SIG-M5 (cell line): Measurements from ENCODE around the gene EPS15.
"Not testable (repeated sequence)": the region's sequence is repeated elsewhere in the genome, so short reads cannot be mapped to it uniquely, and the experiment has no call there.

Experiments used
- DNase-seq: peaks from one replicate; lab custom pipeline; 2025; lab: John Stamatoyannopoulos, UW

Gene EPS15

DNA sequence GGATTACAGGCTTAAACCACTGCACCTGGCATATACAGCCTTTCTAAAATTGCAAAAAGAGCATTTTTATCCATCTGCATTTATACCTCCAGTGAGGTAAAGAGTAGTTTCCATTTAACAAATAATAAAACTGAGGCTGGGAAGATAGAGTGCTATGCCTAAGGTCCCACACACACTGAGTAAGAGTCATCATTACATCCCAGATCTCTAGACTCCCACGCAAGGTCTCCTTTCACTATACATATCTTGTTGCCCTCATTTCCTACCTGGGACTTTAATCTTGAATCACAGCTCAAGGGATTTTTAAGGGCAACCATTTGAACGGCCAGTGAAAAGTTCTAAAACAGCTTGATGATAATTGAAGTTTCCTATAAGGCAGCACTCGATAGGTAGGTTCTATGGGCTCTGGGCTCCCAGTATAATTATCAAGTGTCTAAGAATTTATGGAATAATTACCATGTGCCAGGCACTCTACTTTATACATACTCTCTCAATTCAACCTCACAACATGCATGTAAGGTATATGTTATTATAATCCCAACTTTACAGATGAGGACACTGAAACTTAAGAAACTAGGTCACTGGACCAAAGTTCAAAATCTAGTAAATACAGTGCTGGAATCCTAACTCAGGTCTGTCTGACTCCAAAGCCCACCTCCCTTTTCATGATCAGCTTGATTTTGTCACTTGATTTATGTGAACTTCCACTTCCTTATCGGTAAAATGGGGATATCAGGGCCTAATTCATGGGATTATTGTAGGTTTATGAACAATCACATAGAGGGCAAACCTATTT lies 23.3 kb upstream of the EPS15 start:
- DNase-seq: no peak

DNA sequence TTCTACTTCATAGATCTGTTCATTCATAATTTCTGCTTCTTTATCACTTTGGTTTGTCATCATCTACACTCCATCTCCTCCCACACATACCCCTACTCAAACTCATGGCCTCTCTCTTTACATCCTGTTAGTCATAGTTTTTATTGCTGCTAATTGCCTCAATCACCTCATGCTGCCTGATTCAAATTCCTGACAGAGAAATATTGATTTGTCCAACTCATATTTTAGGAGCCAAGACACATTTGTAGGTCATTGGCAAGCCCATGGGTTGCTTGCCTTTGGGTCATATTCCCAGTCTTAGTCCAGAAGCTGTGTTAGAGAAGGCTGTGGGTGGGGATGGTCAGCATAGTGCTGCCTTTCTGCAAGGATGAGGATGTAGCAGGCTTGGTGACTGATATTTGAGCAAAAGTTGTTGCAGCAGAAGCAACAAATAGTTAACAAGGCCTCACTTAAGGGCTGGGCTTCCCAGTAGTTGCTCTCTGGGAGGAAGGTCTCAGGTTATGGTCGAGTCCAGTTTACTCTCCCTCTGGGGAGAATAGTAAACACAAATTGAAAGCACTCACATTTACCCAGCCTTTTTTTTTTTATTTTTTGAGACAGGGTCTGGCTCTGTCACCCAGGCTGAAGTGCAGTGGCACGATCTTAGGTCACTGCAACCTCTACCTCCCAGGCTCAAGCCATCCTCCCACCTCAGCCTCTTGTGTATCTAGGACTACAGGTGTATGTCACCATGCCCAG lies 22.4 kb upstream of the EPS15 start:
- no peak for DNase-seq

DNA sequence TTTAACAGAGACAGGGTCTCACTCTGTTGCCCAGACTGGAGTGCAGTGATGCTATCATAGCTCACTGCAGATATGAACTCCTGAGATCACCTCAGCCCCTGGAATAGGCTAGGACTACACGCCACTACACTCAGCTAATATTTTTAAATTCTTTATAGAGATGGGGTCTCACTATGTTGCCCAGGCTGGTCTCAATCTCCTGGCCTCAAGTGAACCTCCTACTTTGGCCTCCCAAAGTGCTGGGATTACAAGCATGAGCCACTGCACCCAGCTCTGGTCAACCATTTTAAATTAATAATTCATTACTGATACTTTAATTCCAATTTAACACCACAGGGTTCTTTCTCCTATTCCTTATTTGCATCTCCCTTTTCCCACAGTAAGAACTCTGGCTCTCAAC lies 18.5 kb upstream of the EPS15 start:
- DNase-seq: no peak

DNA sequence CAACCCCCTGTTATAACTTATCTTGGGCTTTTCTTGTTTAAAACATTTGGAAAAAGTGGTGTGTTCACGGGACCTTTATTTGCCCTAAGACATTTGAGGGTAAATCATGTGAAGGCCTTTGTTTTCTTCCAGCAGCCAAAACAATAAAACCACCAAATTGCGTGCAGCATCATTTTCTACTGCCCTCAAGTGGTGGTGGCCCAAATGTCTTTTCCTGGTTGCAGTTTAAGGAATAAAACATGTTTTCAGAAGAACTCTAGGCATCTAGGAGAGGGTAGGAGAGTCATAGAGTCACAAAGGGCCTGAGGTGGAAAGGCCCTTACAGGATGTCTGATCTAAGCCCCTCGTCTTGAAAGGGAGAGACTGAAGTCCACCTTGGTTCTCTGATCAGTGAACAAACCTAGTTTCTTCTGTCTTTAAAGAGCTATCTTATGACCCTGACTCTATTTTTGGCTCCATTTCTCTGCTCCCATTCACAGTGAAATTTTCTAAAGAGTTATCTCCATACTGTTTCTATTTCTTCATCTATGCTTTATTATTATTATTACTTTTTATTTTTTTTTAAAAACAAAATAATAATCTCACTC lies 16.0 kb upstream of the EPS15 start:
- no peak for DNase-seq

DNA sequence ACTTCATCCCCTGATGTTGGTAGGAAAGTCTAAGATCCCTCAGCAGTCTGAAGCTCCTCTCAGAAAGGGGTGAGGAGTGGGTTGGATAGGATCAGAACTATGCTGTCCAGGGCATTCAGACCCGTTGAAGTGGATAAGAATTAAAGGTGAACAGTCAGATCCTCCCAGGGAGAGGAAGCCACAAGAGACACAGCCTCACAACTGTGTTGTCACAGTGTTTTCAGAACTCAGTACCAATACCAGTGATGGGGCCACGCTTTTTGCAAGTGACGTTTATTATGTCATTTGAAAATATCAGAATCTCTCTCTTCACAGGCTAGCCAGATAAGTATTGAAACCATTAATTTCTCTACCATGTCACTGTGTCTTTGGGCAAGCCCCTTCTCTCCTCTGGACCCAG lies 15.4 kb upstream of the EPS15 start:
- DNase-seq: no peak

DNA sequence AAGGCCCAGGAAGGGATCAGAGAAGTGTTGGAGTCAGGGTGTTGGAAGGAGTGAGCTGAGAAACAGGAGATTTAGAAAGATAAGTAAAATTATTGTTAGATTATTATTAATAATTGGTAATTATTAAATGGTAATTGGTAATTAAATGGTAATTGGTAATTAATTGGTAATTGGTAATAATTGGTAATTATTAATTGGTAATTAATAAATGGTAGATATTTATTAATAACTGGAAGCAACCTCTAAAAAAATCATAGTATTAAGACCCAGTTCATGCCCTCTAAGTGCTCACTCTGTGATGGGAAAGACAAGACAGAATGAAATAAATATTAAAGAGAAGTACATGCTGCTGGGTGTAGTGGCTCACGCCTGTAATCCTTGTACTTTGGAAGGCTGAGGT lies 13.8 kb upstream of the EPS15 start:
- DNase-seq: no peak

DNA sequence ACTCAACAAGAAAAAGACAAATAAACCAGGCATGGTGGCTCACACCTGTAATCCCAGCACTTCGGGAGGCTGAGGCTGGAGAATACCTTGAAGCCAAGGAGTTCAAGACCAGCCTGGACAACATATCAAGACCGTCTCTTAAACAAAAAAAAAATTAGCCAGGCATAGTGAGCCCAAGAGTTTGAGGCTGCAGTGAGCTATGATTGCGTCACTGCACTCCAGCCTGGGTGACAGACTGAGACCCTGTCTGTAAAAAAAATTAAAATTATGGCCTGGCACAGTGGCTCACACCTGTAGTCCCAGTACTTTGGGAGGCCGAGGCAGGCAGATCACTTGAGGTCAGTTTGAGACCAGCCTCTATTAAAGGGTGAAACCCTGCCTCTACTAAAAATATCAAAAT lies 11.4 kb upstream of the EPS15 start:
- not testable (repeated sequence) for DNase-seq

DNA sequence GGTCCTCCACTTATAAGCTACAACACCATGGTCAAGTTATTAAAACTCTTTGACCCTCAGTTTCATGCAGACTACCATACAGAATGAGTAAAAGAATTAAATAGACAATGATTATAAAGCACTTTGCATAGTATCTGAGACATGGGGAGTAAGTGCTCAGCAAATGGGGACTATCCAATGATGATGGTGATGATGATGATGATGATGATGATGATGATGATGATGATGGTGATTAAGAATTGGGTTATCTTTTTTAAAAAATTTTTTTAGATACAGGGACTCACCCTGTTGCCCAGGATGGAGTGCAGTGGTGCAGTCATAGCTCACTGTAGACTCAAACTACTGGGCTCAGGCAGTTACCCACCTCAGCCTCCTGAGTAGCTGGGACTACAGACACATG lies 8.1 kb upstream of the EPS15 start:
- DNase-seq: no peak

DNA sequence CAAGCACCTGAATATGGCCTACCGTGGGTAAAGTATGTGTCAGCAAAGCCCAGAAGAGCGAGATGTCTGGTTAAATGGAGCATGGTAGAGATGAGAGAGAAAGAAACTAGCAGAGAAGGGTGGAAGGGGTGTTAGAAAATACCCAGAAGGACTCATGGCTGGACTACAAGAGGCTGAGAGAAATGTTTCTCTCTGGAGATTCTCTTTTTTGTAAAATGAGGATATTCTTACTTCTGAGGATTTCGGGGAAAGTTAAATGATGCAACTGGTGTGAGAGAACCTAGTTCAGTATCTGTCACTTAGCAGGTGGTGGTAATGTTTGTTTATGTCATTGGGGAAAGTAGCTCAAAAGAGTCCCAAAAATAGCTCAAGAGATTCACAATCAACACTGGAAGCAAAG lies 7.2 kb upstream of the EPS15 start:
- no peak for DNase-seq

DNA sequence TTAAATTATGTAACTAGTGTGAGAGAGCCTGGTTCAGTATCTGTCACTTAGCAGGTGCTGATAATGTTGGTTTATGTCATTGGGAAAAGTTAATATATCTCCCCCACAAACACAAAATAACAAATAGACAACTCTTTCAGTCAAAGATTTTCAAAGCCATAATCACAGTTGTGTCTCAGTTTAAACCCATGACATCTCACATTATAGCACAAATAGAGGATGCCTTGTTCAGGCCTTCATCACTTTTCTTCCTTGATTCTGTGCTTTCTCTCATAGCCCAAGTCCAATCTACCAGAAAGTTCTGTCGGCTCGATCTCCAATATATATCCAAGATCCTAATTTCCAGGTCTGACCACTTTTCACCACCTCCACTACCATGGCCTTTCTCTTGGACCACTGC lies 6.2 kb upstream of the EPS15 start:
- no peak for DNase-seq

DNA sequence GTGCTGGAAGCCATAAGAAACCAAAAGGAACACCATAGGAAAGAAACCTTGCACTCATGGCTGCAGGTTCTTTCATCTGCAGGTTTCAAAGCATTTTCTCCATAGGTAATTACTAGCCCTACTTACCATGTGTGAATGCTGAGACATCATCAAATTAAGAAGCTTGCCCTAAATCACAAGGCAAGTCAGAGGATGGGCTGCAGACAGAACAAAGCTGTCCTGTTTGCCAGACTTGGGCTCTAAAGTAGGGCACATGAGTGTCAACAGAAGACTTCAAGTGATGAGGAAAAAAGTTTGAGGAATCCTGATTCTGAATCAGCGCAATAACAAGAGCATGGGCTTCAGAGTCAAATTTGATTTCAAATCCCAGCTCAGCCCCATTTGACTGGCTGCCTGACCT lies 5.8 kb upstream of the EPS15 start:
- no peak for DNase-seq

DNA sequence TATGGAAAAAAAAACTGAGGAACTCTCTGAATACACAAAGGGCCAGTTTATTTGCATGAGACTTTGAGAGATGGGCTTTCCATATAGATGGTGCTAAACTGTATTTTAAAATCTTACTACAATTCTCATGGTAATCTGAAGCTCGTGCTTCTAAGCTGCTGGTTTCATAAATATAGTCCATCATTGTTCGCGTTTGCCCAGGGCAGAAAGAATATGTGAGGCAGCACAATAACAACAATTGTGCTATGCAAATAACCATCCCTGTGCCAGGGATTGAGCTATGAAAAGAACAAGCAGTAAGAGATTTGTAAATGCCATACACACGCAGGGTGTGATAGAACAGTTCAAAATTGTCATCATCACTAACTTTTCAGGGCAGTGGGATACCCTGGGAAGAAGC lies 4.9 kb upstream of the EPS15 start:
- no peak for DNase-seq

DNA sequence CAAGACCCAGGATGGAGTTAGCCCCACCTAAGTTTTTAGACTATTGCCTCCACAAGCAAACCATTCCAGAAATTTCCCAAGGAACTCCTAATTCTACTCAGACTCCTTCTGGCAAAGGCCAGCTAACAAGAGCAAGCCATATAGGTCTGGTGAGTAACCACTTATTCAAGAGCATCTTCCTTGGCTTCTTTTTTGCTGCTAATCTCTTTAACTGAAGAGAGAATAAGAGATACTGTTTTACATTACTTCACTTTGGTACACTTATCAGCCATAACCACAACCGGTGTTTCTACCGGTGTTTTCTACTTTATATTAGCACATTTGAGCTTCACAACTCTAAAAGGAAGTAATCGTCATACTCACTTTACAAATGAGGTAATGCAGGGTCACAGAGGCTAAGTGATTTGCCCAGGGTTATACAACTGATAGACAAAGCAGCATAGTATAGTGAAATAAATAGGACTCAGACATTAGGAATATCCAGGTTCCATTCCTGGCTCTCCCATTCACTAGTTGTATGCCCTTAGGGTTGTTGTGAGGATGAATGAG lies 1.7 kb upstream of the EPS15 start:
- no peak for DNase-seq

DNA sequence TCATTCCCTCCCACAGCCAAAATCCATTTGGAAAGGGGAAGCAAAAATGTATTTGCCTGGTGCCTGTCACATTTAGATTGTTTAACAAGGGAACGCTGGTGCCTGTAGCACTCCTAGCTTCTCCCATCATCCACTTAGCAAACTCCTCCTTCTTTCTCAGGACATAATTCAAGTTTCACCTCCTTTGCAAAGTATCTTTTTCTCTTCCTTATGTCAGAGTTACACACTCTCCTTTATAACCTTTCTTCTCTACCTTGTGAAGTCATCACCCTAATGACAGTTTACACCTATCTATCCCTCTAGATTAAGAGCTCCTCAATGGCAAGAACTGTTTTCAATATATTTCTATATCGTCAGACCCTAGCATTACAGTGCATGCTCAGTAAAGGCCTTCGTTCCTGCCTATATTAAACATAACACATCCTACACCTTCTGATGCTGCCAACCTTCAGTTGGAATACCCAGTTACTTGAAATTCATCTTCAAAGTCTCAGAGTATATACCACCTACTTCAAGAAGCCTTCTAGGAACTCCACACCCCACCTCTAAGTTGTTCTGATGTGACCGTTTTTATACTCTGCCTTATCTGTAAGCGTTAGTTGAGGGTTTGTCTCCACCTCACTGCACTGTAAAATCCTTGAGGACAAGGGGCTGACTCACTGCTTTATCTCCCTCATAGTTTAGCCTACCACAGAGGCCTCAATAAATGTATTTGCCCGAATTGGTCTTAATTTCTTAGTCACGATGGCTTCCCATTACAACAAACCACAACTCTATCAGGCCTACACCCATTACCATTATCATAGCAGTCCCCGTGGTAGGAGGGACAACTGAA lies 1.0 kb upstream of the EPS15 start:
- DNase-seq: no peak

DNA sequence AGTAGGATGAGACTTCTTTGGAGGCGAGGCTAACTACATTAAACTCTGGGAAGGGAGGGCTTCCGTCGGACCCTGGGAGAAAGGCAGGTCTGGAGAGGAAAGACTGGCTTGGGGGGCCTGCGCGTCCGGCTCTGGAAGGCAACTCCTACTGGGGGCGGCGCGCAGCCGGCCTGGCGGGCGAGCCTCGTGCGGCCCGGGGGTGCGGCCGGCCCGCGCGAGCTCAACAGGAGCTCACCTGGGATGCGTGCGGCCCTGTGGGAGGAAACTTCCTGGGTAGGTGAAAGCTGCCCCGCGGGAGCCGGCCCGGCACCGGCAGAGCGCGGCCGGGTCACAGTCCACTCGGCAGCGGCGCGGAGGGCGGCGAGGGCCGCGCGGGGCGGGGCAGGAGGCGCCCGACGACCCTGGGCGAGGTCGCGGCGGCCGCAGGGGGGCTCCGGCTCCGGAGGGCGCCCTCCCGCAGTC lies 449 bp downstream of the EPS15 start:
- no peak for DNase-seq

DNA sequence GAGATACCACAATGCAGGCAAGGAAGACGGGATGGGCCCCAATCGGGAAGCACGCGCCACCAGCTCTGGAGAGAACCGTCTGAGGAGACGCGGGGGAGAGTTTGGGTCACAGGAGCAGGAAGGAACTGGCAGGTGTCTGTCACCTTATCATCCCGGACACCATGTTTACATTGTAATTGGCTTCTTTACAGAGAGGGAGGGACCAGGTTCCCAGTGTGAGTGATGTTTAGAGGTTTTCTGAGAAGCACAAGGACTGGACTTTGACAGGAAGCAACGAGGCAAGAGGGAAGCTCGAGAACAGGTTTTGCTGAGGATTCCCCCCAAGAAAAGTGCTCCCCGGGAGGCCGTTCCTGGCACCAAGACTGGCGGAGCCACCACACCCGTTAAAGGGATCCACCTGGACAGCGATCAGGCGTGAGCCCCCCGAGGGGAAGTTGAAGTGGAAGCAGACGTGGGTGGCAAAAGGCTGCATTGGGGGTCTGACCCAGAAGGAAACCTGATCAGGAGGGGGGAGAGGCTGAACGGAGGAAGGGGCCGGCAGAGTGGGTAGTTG lies 957 bp downstream of the EPS15 start:
- DNase-seq: no peak

DNA sequence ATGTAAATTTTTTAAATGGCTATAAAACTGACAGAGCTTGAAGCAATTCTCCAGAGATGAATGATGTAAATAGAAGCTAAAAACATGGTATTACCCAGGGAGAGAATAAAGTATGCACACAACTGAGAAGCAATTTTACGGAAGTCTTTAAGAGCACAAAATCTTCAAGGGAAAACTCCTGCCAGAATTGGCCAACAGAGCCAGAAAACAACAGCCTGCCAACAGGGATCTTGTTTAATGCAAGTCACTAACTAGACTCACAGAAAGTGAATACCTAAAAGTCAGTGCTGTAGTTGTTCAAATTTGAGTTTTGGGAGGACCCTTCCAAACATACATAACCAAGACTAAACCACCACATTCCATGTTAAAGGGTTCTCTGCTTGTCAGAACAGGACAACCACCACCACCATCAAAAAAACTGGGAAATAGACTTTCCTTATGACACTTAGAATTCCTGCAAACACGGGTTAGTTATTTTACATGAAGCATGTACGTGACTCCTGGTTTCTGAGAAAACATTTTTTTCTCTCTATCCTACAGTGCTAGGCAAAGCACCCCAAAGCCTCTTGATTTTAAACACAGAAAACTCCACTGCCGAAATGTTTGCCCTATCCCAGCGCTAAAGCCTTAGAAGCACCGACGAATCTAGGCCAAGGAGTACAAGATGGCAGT lies 1.6 kb downstream of the EPS15 start:
- no peak for DNase-seq

DNA sequence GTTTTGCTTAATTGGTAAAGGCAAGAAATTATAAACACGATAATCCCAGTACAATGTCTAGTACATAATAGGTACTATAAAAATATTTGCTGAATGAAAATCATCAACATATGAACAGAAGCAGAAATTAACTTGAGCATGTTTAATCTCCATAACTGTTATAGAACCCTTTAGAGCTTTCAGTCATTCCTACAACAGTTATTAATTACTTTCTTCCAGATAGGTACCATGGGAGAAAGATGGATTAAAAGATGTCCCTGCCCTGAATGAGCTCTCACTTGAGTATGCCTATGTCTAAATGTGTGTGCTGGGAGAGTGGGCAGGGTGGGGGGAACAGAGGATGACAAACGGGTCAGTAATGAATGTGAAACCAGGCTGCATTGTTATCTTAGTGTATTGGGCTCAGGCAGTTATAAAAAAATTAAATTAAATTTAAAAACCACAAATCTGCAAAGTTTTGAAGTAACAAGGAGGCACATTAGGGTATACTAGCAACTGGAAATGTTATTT lies 2.4 kb downstream of the EPS15 start:
- no peak for DNase-seq

DNA sequence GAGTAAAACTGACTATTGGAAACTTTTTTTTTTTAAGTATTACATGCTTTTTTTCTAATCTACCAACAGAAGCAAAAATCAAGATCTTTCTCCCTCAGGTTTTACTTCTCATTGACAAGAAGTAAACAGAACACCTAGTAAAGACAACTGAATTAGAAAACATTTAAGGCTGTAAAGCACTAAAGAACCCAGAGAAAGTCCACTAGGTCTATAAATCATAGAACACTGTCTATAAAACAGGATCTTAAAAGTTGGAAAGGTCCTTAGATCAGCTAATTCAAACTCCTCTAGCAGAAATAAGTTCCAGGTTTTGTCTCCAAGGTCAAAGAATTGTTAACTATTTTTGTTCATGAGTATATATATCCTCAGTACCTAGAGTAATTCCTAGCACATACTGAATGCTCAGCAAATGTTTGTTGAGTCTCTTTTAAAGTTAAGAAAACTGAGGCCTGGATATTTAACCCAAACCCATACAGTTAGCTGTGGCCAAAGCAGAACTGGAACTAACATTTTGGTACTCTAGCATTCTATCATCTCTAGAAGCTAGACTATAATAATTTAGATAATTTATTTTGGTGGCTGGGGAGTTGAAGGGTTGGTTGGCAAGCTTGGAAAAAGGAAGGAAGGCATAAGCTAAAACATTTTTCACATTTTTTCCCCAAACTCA lies 3.0 kb downstream of the EPS15 start:
- no peak for DNase-seq

DNA sequence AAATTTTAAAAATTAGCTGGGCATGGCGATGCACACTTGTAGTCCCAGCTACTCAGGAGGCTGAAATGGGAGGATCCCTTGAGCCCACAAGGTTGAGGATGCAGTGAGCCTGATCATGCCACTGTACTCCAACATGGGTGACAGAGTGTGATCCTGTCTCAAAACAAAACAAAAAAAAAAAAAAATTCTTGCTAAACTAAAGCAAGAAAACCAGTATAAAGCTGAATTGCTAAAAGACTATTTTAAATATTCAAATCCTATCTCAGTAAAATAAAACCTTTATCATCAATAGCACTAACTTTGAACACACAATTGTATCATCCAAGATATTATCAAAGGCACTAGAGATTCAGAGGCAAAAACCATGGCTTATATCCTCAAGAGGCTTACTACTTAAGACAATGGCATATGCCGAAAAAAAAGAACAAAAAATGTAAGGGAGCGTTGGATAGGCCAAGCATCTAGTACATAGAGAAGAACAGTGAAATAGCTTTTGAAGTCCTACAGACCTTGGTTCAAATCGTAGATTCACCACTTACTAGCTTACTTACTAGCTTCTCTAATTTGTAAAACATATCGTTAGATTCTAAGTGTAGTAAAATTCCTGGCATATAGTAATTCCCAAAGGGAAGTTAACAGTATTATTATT lies 3.6 kb downstream of the EPS15 start:
- no peak for DNase-seq
